ENCODE measurements around the gene JPT1. TPM values are rescaled to one million over a fixed set of nuclear protein-coding genes. Genes with fewer than 3 reads are reported as not detected.

Gene JPT1
- total and polyA plus RNA-seq, 2 experiments from 2014 or later = 278 to 903 TPM

DNA sequence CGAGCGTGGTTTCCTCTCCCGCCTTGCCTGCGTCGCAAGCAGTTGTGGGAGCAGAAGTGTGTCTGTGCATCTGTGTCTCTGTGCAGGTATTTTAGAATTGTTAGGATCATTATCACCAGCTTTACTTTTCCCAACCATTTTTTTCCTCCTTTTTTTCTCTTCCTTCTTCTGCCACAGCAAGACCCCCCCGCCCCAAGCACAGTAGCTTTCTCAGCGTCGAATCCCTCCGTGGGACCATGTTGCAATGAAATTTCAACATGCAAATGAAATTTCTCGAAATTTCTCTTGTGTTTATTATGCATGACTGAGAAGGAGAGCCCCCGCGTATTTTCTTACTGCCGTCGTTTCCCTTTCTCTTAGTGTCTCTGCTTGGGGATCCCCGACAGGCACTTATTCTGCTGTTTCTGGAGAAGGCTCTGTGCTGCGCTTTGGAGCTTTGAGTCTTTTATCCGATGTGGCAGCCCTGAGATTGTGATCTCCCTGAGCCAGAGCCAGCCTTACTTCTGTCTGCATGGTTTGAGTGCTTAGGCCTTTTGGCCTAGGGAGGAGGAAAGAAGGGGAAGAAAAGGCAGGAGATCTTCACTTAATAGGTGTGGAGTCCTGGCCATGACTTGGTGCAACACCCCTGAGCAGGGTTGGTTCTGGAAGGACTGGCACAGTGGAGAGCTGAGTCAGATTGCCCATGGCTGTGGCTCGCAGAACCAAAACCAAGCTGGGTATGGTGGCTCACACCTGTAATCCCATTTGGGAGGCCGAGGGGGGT lies 39.6 kb downstream of the JPT1 start:
- Mint-ChIP-seq H3K36me3 (ENCODE audit: low read depth) (peaks cover 18% of the 10 kb centered on the region; the same call in 2 of the 3 replicates), H3K27ac (peak overlapping the region; percentile 43), H3K4me1 (peaks cover 21% of the 10 kb centered on the region), H3K9me3 (no peaks in the 10 kb centered on the region), H3K27me3 (ENCODE audit: insufficient read depth, low read depth, poor library complexity) (peaks cover 7% of the 10 kb centered on the region), H3K4me3 (peak overlapping the region; percentile 25; the same call in 1 of the 3 replicates)
- DNase-seq (ENCODE audit: low spot score) (no peak), ATAC-seq (no peak)
- H3K79me2 ChIP-seq (replicated peaks; ENCODE audit: insufficient read depth) = peaks cover 17% of the 10 kb centered on the region
- H3F3A ChIP-seq (replicated peaks; ENCODE audit: low read depth) = peaks cover 14% of the 10 kb centered on the region; the same call in 1 of the 2 replicates
- TF ChIP-seq JUNB (IDR thresholded peaks at IDR 0.05; ENCODE audit: unreplicated experiment) (no peak), NANOG (IDR thresholded peaks at IDR 0.05; ENCODE audit: borderline replicate concordance) (no peak), ZNF114 (CRISPR knock-in tag; IDR thresholded peaks at IDR 0.05) (no peak), CREB1 (CRISPR knock-in tag; IDR thresholded peaks at IDR 0.05; ENCODE audit: low read depth) (no peak), EZH2 (IDR thresholded peaks at IDR 0.05; ENCODE audit: low read depth, unreplicated experiment) (no peak), POLR2AphosphoS5 (IDR thresholded peaks at IDR 0.05; ENCODE audit: low read depth) (no peak), STAT1 (IDR thresholded peaks at IDR 0.05; ENCODE audit: unreplicated experiment) (no peak)
- TF ChIP-seq, protein P1, sequence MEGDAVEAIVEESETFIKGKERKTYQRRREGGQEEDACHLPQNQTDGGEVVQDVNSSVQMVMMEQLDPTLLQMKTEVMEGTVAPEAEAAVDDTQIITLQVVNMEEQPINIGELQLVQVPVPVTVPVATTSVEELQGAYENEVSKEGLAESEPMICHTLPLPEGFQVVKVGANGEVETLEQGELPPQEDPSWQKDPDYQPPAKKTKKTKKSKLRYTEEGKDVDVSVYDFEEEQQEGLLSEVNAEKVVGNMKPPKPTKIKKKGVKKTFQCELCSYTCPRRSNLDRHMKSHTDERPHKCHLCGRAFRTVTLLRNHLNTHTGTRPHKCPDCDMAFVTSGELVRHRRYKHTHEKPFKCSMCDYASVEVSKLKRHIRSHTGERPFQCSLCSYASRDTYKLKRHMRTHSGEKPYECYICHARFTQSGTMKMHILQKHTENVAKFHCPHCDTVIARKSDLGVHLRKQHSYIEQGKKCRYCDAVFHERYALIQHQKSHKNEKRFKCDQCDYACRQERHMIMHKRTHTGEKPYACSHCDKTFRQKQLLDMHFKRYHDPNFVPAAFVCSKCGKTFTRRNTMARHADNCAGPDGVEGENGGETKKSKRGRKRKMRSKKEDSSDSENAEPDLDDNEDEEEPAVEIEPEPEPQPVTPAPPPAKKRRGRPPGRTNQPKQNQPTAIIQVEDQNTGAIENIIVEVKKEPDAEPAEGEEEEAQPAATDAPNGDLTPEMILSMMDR (conservative IDR thresholded peaks at IDR 0.05; ENCODE audit: low read depth in 2 of 2) = no peak
- TF ChIP-seq, protein P2, sequence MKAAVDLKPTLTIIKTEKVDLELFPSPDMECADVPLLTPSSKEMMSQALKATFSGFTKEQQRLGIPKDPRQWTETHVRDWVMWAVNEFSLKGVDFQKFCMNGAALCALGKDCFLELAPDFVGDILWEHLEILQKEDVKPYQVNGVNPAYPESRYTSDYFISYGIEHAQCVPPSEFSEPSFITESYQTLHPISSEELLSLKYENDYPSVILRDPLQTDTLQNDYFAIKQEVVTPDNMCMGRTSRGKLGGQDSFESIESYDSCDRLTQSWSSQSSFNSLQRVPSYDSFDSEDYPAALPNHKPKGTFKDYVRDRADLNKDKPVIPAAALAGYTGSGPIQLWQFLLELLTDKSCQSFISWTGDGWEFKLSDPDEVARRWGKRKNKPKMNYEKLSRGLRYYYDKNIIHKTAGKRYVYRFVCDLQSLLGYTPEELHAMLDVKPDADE (IDR thresholded peaks at IDR 0.05) = no peak
- no peaks in the 10 kb centered on the region; the same call in 1 of the 2 replicates for H4K20me1 ChIP-seq (replicated peaks; ENCODE audit: insufficient read depth)
- H3K27me3 ChIP-seq (ENCODE audit: insufficient read depth) = no peaks in the 10 kb centered on the region
- H3K4me2 ChIP-seq = no peak overlapping the region
- peaks cover 6% of the 10 kb centered on the region; the same call in 1 of the 2 replicates for H3K4me1 ChIP-seq (ENCODE audit: insufficient read depth)
- H3K27ac ChIP-seq (ENCODE audit: low read depth) = peak overlapping the region; percentile 59
- H2AFZ ChIP-seq = no peak overlapping the region
- no peaks in the 10 kb centered on the region for H3K36me3 ChIP-seq (ENCODE audit: insufficient read depth)
- H3K4me3 ChIP-seq = no peak overlapping the region
- no peaks in the 10 kb centered on the region for H3K9me2 ChIP-seq (ENCODE audit: insufficient read depth)

DNA sequence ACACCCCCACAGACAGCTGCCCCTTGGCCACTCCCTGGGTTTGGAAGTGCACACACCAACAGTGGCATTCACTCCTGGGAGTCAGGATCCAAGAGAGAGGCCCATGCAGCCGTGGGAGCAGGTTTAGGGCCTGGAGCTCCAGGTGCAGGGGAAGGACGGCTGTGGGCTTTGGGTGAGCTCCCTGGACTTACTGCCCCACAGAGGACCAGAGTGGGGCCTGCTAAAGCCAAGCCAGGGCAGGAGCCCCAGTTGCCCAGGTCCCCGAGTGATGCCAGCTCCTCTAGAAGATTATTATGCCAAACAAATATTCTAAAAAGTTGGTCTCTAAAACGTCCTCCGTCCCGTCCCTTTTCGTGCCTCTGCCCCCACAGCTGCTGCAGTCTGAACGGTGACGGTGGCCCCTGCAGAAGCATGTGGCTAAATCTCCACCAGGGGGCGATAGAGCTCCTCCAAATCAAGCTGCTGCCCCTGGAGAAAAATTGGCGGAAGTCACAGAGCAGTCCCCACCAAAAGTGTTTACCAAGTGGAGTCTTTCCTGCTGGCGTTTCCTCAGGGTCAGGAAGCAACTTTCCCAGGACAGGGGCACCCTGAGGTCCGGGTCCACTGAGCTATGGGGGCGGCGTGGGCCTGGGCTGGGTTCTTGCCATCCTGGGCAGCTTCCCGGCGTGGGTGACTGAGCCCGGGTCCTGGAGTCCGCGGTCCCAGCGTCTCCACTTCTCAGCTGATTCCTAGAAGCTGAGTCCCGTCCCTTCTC lies 40.3 kb downstream of the JPT1 start:
- peaks cover 6% of the 10 kb centered on the region; the same call in 1 of the 2 replicates for H3K4me1 ChIP-seq (ENCODE audit: insufficient read depth)
- no peaks in the 10 kb centered on the region for H3K36me3 ChIP-seq (ENCODE audit: insufficient read depth)
- Mint-ChIP-seq H3K4me3 (peak overlapping the region; percentile 25; the same call in 1 of the 3 replicates), H3K36me3 (ENCODE audit: low read depth) (peaks cover 16% of the 10 kb centered on the region; the same call in 2 of the 3 replicates), H3K9me3 (no peaks in the 10 kb centered on the region), H3K4me1 (peaks cover 22% of the 10 kb centered on the region), H3K27ac (peak overlapping the region; percentile 43), H3K27me3 (ENCODE audit: insufficient read depth, low read depth, poor library complexity) (peaks cover 10% of the 10 kb centered on the region)
- DNase-seq (ENCODE audit: low spot score) (peak; percentile 96), ATAC-seq (peak; percentile 62)
- no peak overlapping the region for H3K4me3 ChIP-seq
- no peak overlapping the region for H2AFZ ChIP-seq
- H3K27me3 ChIP-seq (ENCODE audit: insufficient read depth) = no peaks in the 10 kb centered on the region
- no peaks in the 10 kb centered on the region; the same call in 1 of the 2 replicates for H4K20me1 ChIP-seq (replicated peaks; ENCODE audit: insufficient read depth)
- no peak overlapping the region; the same call in 1 of the 2 replicates for H3K4me2 ChIP-seq
- H3K27ac ChIP-seq (ENCODE audit: low read depth) = peak overlapping the region; percentile 59
- no peak for TF ChIP-seq CREB1 (CRISPR knock-in tag; IDR thresholded peaks at IDR 0.05; ENCODE audit: low read depth)
- TF ChIP-seq, protein P1 (conservative IDR thresholded peaks at IDR 0.05; ENCODE audit: low read depth in 2 of 2) = peak; percentile 93 to 96
- H3K9me2 ChIP-seq (ENCODE audit: insufficient read depth) = no peaks in the 10 kb centered on the region
- H3F3A ChIP-seq (replicated peaks; ENCODE audit: low read depth) = peaks cover 20% of the 10 kb centered on the region; the same call in 1 of the 2 replicates
- peaks cover 17% of the 10 kb centered on the region for H3K79me2 ChIP-seq (replicated peaks; ENCODE audit: insufficient read depth)
